Stimulated activated memory B cell treated with anti-CD40 and anti-IgM and Interleukin-4, amounts not matched to agents 10 μg/mL and 1 μg/mL and 100 μg/mL, for 72 hours (primary cell): ENCODE measurements around the gene SLC7A4.
A peak's percentile ranks its signal among the peaks of the same experiment; 100 is the strongest.

ENCODE experiments used
- ATAC-seq: fragments of 150-1000 bp; cut with Tn5 transposase; 2 replicates; pipeline ENCODE4 v1.10.0; 2021
- H3K27ac Mint-ChIP-seq: one replicate; pipeline ENCODE4 v1.8.0; 2022; ENCODE audit warnings: mild to moderate bottlenecking, mixed read lengths
- H3K27me3 Mint-ChIP-seq: one replicate; pipeline ENCODE4 v1.8.0; 2022; ENCODE audit warnings: mixed read lengths
- H3K36me3 Mint-ChIP-seq: one replicate; pipeline ENCODE4 v1.8.0; 2022; ENCODE audit warnings: mixed read lengths
- H3K4me1 Mint-ChIP-seq: one replicate; pipeline ENCODE4 v1.8.0; 2022; ENCODE audit warnings: mixed read lengths
- H3K4me3 Mint-ChIP-seq: one replicate; pipeline ENCODE4 v1.8.0; 2022; ENCODE audit warnings: mild to moderate bottlenecking, moderate library complexity, mixed read lengths
- H3K9me3 Mint-ChIP-seq: one replicate; pipeline ENCODE4 v1.8.0; 2022; ENCODE audit warnings: mixed read lengths

Gene SLC7A4

GRCh38 chr22:21001601-21002325 lies 30.6 kb downstream of the SLC7A4 start, which contains the start of gene THAP7:
Gene THAP7, minus strand, starts transcription at chr22:21002118. Its CDS starts 207 bp downstream, at chr22:21001911.
- ATAC-seq: peak; percentile 97
- H3K36me3 Mint-ChIP-seq: peaks cover 6% of the 10 kb centered on the region
- no peaks in the 10 kb centered on the region for H3K27me3 Mint-ChIP-seq
- no peaks in the 10 kb centered on the region for H3K9me3 Mint-ChIP-seq
- H3K4me3 Mint-ChIP-seq: peak within 1 kb of the TSS; percentile 97
- H3K27ac Mint-ChIP-seq: peak within 1 kb of the TSS; percentile 97
- H3K4me1 Mint-ChIP-seq: peaks cover 40% of the 10 kb centered on the region

- Mint-ChIP-seq H3K27ac (peak overlapping the region; percentile 97), H3K9me3 (no peaks in the 10 kb centered on the region), H3K36me3 (peaks cover 11% of the 10 kb centered on the region), H3K4me3 (peak overlapping the region; percentile 97), H3K4me1 (peaks cover 40% of the 10 kb centered on the region), H3K27me3 (no peaks in the 10 kb centered on the region)
- no peak for ATAC-seq
Measured at GRCh38 chr22:21000987-21001600, 31.3 kb downstream of the SLC7A4 start.

GRCh38 chr22:21000207-21000986 lies 32.0 kb downstream of the SLC7A4 start:
- Mint-ChIP-seq H3K4me3 (peak overlapping the region; percentile 97), H3K27ac (peak overlapping the region; percentile 97), H3K36me3 (peaks cover 13% of the 10 kb centered on the region), H3K4me1 (peaks cover 40% of the 10 kb centered on the region), H3K27me3 (no peaks in the 10 kb centered on the region), H3K9me3 (no peaks in the 10 kb centered on the region)
- no peak for ATAC-seq

GRCh38 chr22:20999350-21000206 lies 32.8 kb downstream of the SLC7A4 start:
- Mint-ChIP-seq H3K4me1 (peaks cover 40% of the 10 kb centered on the region), H3K27me3 (no peaks in the 10 kb centered on the region), H3K36me3 (peaks cover 18% of the 10 kb centered on the region), H3K27ac (peak overlapping the region; percentile 97), H3K4me3 (peak overlapping the region; percentile 97), H3K9me3 (no peaks in the 10 kb centered on the region)
- ATAC-seq: no peak

GRCh38 chr22:20998411-20999336 lies 33.7 kb downstream of the SLC7A4 start:
- Mint-ChIP-seq H3K4me3 (no peak overlapping the region), H3K4me1 (peaks cover 38% of the 10 kb centered on the region), H3K9me3 (no peaks in the 10 kb centered on the region), H3K36me3 (peaks cover 19% of the 10 kb centered on the region), H3K27me3 (no peaks in the 10 kb centered on the region), H3K27ac (peak overlapping the region; percentile 30)
- no peak for ATAC-seq

- peaks cover 28% of the 10 kb centered on the region for H3K4me1 Mint-ChIP-seq
- no peaks in the 10 kb centered on the region for H3K9me3 Mint-ChIP-seq
- peaks cover 22% of the 10 kb centered on the region for H3K36me3 Mint-ChIP-seq
- no peak overlapping the region for H3K4me3 Mint-ChIP-seq
- ATAC-seq: no peak
- no peaks in the 10 kb centered on the region for H3K27me3 Mint-ChIP-seq
- peak overlapping the region; percentile 30 for H3K27ac Mint-ChIP-seq
Measured at GRCh38 chr22:20997536-20998257, 34.7 kb downstream of the SLC7A4 start.

GRCh38 chr22:20996598-20997535 lies 35.5 kb downstream of the SLC7A4 start:
- H3K27ac Mint-ChIP-seq: no peak overlapping the region
- no peak for ATAC-seq
- H3K9me3 Mint-ChIP-seq: no peaks in the 10 kb centered on the region
- no peaks in the 10 kb centered on the region for H3K27me3 Mint-ChIP-seq
- peaks cover 26% of the 10 kb centered on the region for H3K4me1 Mint-ChIP-seq
- peaks cover 25% of the 10 kb centered on the region for H3K36me3 Mint-ChIP-seq
- H3K4me3 Mint-ChIP-seq: no peak overlapping the region

GRCh38 chr22:20996031-20996410 lies 36.3 kb downstream of the SLC7A4 start:
- peaks cover 29% of the 10 kb centered on the region for H3K36me3 Mint-ChIP-seq
- H3K27me3 Mint-ChIP-seq: no peaks in the 10 kb centered on the region
- no peaks in the 10 kb centered on the region for H3K9me3 Mint-ChIP-seq
- H3K4me1 Mint-ChIP-seq: peaks cover 21% of the 10 kb centered on the region
- no peak for ATAC-seq
- no peak overlapping the region for H3K4me3 Mint-ChIP-seq
- H3K27ac Mint-ChIP-seq: no peak overlapping the region

- Mint-ChIP-seq H3K27ac (no peak overlapping the region), H3K27me3 (no peaks in the 10 kb centered on the region), H3K36me3 (peaks cover 34% of the 10 kb centered on the region)
Measured at GRCh38 chr22:20995329-20996030, 36.9 kb downstream of the SLC7A4 start.

GRCh38 chr22:20994902-20995241 lies 37.5 kb downstream of the SLC7A4 start:
- peaks cover 38% of the 10 kb centered on the region for H3K36me3 Mint-ChIP-seq
- no peaks in the 10 kb centered on the region for H3K9me3 Mint-ChIP-seq
- H3K27me3 Mint-ChIP-seq: no peaks in the 10 kb centered on the region
- peaks cover 11% of the 10 kb centered on the region for H3K4me1 Mint-ChIP-seq
- H3K27ac Mint-ChIP-seq: no peak overlapping the region
- no peak for ATAC-seq
- H3K4me3 Mint-ChIP-seq: no peak overlapping the region

More at GRCh38 chr22:20995329-20996030, 36.9 kb downstream of the SLC7A4 start:
- Mint-ChIP-seq H3K4me1 (peaks cover 17% of the 10 kb centered on the region), H3K9me3 (no peaks in the 10 kb centered on the region), H3K4me3 (no peak overlapping the region)
- no peak for ATAC-seq

- H3K36me3 Mint-ChIP-seq: peaks cover 38% of the 10 kb centered on the region
- no peaks in the 10 kb centered on the region for H3K27me3 Mint-ChIP-seq
- H3K4me3 Mint-ChIP-seq: no peak overlapping the region
- H3K4me1 Mint-ChIP-seq: peaks cover 8% of the 10 kb centered on the region
- no peak for ATAC-seq
- no peak overlapping the region for H3K27ac Mint-ChIP-seq
- no peaks in the 10 kb centered on the region for H3K9me3 Mint-ChIP-seq
Measured at GRCh38 chr22:20994128-20994901, 38.0 kb downstream of the SLC7A4 start.
